ENCODE results near the gene LCE1C.

Gene LCE1C, protein sequence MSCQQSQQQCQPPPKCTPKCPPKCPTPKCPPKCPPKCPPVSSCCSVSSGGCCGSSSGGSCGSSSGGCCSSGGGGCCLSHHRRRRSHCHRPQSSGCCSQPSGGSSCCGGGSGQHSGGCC

DNA sequence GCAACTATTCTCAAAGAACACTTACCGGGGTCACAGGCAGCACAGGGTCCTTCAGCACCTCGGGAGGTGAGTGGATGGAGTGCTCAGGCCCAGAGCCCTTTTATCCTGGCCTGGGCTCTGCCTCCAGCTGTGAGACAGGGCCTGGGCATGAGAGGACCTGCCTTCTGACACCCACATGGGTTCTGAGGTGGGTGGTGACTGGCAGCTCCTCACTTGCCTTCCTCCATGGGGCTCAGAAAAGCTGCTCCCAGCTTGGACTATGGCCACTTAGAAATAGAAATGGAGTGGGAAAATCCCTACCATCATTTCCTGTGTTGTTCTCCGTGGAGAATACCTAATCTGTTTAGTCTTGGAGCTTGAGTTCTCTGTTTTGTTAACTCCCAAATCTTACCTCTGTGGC lies at the start of gene LCE1C:
LCE1C (minus strand) TSS at position 76 of the 400 bp plus-strand sequence. CDS start 1,173 bp downstream, outside the sequence.
- no peak for DNase-seq (ENCODE audit: low read depth in 3 of 3, low spot score in 1 of 3)

DNA sequence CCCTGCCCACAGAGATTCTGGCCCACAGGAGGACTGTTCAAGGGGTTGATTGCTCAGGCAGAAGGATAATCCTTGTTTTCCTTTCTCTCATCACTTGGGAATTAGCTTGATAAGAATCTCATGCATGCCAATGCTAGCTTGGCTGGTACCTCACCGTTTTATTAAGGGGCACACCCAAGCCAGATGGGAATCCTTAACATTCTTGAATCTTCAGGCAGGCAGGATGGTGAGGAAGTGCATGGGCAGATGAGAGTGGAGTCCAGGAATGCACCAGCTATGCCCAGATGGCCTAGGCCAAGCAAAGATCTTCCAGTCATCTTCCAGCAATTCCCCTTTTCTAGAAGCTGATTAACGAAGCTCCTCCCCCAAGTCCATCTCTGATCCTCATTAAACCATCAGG lies 49.2 kb upstream of the LCE1C start:
- no peak for DNase-seq (ENCODE audit: low read depth in 3 of 3, low spot score in 1 of 3)

DNA sequence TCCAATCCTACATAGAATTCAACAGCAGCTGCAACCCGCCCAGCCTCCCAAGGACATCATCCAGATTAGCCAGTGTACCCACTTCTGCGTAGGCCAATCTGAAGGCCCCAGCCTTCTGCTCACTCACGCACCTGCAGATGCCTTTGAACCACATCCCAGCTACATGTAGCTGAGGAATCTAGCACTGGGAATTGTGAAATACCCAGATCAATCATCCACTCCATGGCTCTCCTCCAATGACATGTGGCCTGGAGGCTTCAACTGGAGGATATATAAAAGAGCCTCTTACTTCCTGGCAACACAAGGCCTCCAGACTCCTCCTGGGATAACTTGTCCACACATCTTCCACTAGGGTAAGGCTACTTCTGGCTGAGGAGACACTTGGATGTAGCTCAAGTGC lies 36.1 kb upstream of the LCE1C start, which contains the start of gene LCE6A:
LCE6A (plus strand) TSS at position 301 of the 400 bp plus-strand sequence. CDS start 665 bp downstream, outside the sequence.
- DNase-seq (ENCODE audit: low read depth in 3 of 3, low spot score in 1 of 3) = no peak

DNA sequence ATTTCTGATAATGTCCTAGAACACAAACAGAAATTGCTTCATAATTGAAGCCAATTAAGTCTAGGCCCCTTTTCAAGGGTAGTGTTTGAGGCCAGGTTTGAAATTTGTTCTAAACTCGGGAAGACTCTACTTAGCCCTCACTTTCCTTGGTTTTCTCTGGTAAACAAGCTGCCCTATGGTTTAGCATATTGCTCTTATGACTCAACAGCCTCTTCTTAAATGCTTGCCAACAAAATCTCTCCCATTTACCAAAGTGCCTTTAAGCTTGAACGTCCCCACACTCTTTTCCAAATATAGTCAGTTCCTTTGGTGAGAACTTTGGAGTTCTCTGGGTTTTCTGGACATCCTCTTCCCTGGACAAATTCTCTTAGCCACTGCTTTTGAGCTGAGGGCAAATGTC lies 30.4 kb upstream of the LCE1C start:
- no peak for DNase-seq (ENCODE audit: low read depth in 3 of 3, low spot score in 1 of 3)

DNA sequence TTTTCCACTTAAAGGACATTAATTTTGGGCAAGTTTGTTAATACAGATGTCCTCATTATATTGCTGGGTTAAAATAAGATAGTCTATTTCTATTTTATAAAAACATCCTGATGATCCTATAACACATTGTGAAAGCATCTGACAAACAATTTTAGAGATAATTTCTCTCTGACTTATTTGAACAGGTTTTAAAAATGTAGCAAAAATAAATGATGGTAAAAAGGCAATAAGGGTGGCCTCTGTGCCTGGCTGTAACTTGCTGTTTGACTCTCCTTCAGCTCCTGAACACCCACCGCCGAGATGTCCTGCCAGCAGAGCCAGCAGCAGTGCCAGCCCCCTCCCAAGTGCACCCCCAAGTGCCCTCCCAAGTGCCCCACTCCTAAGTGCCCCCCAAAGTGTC lies 20.7 kb upstream of the LCE1C start, which contains the start of gene LCE1A:
LCE1A (plus strand) TSS at position 301 of the 400 bp plus-strand sequence; CDS start at position 301, 0 bp downstream.
- no peak for DNase-seq (ENCODE audit: low read depth in 3 of 3, low spot score in 1 of 3)

DNA sequence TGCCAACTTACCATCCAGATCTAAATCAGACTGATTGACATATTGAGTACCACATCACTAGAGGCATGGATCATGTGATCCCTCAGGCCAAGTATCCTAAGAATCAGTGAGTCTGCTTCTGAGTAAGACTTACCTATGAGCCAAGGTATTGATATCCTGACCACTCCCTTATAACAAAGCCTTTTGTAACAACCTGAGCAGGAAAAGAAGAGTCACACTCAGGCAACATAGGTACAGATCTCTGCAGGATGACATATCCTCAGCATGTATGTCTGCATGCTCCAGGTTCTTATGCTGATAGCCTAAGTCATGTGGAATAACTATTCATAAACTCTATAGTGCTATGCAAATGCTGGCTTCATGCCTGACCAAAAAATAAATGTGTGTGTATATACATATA lies 18.5 kb upstream of the LCE1C start:
- no peak for DNase-seq (ENCODE audit: low read depth in 3 of 3, low spot score in 1 of 3)

DNA sequence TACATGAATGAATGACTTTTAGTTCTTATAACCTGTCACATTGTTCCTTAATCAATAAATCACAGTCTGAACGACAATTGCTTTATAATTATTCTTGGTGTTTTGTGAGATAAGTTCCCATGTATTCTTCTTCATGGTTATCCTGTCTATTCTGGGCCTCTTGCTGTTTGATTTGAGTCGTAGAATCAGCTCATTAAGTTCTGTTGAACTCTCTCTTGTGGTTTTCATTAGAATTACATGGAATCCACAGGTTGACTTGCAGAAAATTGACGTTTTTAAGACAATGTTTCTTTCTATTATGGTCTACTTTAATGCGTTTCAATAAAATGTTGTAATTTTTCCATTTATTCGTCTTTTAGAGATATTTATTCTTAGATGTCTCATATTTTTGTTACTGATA lies 16.8 kb upstream of the LCE1C start:
- no peak for DNase-seq (ENCODE audit: low read depth in 3 of 3, low spot score in 1 of 3)

DNA sequence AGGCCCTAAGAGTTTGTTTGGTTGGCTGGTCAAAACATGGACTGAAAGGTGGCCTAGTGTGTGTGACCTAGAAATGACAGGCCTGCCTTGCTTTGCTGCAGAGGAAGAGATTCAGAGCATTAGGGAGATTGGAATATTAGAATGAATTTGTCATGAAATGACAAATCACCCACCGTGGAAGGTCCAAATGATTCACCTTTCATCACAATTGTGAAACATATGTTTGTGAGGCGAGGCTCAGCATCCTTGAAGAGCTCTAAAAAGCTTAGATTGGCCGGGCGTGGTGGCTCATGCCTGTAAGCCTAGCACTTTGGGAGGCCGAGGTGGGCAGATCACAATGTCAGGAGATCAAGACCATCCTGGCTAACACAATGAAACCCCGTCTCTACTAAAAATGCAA lies 10.9 kb upstream of the LCE1C start:
- DNase-seq (ENCODE audit: low read depth in 3 of 3, low spot score in 1 of 3) = no peak

DNA sequence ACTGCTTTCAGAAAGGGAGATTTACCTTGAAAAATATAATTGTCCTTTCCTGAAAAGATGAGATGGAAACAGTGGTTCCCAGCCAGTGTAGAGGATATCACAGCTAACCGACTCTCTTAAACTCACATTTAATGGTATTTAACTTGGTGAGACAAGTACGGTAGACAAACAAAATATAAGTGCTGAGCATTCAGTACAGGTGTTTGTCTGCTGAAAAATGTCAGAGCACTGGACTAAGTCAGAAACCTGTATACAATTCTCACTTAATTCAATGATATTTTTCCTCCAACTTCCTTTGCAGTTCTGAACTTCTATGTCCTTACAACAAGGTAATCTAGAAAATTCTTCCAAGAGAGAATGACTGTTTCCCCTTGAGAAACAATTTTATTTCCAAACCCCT lies 5.2 kb upstream of the LCE1C start, which contains the start of gene LCE1B:
LCE1B (plus strand) TSS at position 301 of the 400 bp plus-strand sequence. CDS start 476 bp downstream, outside the sequence.
- DNase-seq (ENCODE audit: low read depth in 3 of 3, low spot score in 1 of 3) = no peak

DNA sequence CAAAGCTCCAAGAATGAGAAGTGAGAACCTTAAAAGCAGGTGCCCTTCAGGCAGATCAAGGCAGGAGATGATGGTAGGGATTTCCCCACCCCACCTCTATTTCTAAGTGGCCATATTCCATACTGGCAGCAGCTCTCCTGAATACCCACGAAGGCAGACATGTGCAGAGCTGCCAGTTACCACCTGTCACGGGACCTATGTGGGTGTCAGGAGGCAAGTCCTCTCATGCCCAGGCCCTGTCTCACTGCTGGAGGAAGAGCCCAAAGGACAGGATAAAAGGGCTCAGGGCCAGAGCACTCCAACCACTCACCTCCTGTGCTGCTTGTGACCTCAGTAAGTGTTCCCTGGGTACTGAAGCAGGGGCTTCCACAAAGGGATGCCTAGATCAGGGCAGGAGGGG lies 4.6 kb upstream of the LCE1C start:
- no peak for DNase-seq (ENCODE audit: low read depth in 3 of 3, low spot score in 1 of 3)

DNA sequence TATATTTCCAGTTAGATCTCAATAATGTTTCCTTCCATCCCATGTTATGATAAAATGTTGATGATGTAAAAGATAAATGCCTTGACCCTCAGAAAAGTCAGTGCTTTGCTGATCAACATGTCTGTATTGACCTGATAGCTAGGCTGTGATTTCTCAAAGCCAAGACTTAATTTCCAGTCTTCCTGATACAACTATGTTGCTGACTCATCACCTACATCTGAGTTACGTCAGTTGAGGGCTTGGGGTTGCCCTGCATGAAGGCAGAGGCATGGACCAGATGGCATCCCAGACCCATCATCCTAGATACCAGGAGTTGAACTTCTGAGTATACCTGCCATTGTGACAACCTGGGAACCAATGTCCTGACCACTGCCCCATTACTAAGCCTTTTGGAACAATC lies 5.1 kb downstream of the LCE1C start:
- no peak for DNase-seq (ENCODE audit: low read depth in 3 of 3, low spot score in 1 of 3)

DNA sequence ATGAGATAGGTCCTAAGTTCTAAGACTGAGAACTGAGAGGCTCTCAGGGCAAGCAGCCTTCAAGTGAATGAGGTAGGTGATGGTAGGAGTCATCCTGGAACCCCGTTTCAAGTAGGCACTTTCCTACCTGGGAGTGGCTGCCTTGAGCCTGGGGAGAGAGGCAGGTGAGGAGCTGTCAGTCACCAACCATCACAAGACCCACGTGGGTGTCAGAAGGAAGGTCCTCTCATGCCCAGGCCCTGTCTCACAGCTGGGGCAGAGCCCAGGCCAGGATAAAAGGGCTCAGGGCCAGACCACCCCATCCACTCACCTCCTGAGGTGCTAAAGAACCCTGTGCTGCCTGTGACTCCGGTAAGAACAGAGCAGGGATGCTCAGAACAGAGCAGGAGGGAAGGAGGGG lies 10.0 kb downstream of the LCE1C start, which contains the start of gene LCE1D:
LCE1D (plus strand) TSS at position 301 of the 400 bp plus-strand sequence. CDS start 1,074 bp downstream, outside the sequence.
- DNase-seq (ENCODE audit: low read depth in 3 of 3, low spot score in 1 of 3) = no peak

DNA sequence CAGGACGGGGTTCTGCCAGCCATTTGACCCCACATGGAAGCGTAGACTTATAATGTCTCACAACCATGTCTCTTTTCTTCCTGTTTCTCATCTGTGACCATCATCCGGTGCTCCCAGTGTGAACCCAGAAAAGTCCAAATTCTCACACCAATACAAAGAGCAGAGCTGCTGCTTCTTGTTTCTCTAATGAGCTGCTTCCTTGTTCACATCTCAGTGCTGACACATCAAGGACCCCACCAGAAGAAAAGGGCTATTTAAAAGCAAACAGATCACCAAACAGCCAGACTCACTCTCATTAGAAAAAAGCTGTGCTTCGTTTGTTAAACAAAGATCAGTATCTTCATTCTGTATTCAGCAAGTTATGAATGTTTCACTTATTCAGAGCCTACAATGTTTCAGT lies 10.8 kb downstream of the LCE1C start:
- DNase-seq (ENCODE audit: low read depth in 3 of 3, low spot score in 1 of 3) = no peak

DNA sequence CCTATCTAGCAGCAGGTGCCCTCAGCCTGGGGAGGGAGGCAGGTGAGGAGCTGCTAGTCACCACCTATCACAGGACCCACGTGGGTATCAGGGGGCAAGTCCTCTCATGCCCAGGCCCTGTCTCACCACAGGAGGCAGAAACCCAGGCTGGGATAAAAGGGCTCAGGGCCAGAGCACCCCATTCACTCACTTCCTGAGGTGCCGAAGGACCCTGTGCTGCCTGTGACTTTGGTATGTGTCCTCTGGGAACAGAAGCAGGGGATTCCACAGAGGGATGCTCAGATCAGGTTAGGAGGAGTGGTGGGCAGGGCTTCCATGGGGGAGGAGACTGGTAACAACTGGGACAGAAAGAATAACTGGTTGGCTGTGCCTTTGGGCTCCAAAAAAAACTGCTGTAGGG lies 20.4 kb downstream of the LCE1C start, which contains the start of gene LCE1E:
LCE1E (plus strand) TSS at position 181 of the 400 bp plus-strand sequence. CDS start 1,043 bp downstream, outside the sequence.
- no peak for DNase-seq (ENCODE audit: low read depth in 3 of 3, low spot score in 1 of 3)

DNA sequence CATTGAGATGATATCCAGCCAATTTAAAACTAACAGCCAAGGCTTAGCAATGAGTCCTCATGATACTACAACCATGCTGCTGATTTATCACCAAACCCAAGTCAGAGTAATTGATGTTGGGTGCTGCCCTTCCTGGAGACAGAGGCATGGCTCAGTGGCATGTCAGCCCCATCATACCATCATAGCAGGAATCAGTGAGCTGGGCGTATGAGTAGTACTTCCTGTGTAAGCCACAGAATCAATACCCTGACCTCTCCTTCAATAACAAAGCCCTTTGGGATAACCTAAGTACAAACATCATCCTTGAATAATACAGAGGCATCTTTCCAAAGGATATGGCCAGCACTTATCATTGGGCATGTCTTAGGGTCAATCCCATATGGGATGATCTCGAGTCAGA lies 23.4 kb downstream of the LCE1C start:
- no peak for DNase-seq (ENCODE audit: low read depth in 3 of 3, low spot score in 1 of 3)

DNA sequence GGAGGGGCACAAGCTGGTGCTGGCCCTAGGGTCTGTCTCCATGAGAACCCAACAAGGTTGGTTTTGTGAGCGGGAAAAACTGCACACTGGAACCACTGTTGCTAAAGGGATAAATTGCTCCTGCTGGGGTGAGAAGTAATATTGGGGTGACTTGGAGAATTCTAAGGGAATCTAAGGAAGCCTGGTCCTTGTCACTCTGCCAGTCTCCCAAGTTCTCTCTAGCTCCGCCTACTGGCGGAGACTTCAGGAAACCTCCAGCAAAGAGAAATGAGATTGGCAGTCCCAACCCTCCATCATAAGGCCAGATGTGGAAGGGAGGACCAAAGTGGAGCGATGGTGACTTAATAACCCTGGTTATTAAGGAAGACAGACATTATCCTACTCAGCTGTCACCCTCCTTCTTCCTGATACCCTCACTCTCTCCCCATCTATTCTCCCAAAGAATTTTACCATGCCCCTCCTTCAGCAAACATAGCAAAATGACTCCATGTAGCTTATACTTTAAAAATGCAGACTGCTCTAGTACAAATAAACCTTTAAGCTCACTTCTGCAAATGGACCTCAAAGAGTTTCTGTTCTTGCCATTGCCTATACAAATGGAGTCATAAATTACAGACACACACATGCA lies 28.8 kb downstream of the LCE1C start:
- DNase-seq (ENCODE audit: low read depth in 3 of 3, low spot score in 1 of 3) = no peak

DNA sequence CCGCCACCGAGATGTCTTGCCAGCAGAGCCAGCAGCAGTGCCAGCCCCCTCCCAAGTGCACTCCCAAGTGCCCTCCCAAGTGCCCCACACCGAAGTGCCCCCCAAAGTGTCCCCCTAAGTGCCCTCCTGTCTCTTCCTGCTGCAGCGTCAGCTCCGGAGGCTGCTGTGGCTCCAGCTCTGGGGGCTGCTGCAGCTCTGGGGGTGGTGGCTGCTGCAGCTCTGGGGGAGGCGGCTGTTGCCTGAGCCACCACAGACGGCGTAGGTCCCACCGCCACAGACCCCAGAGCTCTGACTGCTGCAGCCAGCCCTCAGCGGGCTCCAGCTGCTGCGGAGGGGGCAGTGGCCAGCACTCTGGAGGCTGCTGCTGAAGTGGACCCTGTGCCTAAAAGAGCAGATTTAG lies 30.1 kb downstream of the LCE1C start:
- DNase-seq (ENCODE audit: low read depth in 3 of 3, low spot score in 1 of 3) = no peak

DNA sequence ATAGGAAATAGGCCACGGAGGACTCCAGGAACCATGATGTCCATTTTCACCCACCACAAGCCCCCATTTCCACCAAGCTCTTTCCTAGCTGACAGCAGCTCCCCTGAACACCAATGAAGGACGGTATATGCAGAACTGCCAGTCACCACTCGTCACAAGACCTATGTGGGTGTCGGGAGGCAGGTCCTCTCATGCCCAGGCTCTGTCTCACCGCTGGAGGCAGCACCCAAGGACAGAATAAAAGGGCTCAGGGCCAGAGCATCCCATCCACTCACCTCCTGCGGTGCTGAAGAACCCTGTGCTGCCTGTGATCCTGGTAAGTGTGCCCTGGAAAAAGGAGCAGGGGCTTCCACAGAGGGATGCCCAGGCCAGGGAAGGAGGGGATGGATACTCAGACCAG lies 31.6 kb downstream of the LCE1C start, which contains the start of gene LCE1F:
LCE1F (plus strand) TSS at position 266 of the 400 bp plus-strand sequence. CDS start 1,232 bp downstream, outside the sequence.
- DNase-seq (ENCODE audit: low read depth in 3 of 3, low spot score in 1 of 3) = no peak

DNA sequence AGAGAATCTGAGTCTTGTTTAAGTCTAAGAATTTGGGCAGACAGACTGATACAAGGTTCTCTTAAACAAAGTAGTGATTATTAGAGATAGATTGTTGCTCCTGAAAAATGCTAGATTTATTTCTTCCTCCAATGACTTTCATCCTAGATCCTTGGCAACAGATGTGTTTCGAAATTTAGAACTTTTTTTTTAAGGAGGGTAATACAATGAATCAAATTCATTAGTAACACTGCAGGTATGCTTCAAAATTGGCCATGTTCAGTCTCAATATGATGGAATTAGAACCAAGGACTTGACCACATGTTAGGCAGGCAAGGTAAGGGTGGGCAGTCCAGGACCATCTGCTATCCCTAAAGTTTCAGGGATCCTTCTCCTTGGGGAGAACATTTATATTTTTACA lies 36.0 kb downstream of the LCE1C start:
- no peak for DNase-seq (ENCODE audit: low read depth in 3 of 3, low spot score in 1 of 3)

DNA sequence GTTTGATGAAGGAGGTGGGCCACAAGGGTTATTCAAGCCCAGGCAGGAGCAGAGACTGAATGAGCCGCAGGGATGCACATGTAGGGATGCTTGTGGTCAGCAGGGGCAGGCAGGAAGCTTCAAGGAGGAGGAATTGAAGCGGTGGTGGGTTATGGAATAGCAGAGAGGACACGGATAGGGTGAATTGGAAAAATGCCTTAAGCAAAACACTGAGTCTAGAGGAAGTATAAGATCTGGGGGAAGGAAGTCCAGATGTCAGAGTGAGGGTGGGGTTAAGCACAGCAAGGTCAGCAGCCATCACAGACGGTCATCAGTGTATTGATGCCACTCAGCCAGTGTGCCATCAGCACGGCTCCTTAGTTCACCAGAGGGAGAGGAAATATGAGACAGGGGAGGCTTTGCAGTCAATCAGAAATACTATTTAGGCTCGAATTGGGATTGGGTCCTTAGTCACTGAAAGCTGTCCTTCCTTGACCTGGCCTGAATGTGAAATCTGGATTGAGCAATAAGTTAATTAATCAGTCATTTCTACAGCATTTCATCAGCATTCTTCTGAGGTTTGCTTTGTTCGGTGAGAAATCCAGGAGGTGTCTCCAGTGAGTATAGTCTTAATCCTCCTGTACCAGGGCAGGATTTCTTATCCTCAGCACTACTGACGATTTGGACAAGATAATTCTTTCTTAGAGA lies 37.5 kb downstream of the LCE1C start:
- no peak for DNase-seq (ENCODE audit: low read depth in 3 of 3, low spot score in 1 of 3)

DNA sequence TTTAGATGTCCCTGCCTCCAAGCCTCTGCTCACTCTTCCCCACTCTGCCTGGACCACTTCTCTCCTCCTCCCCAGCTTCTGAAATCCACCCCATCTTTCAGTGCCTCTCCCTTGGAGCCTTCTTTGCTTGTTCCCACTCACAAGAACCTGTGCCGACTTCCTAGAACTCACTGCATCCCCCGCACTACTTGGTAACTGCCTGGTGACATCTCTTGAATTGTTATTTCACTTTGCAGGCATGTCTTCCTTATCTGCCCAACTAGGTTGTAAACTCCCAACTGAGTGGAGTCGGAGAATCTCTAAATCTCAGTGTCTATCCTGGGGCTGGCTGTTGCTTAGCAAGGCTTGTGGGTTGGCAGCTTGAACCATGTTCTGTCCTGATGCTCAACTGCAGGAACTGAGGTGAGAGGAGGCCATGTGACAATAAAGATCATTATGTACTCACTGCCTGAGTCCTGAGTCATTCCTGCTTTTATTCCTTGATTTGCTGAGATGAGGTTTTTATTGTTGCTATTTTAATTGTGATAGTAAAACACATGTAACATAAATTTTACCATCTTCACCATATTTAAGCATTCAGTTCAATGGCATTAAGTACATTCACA lies 44.7 kb downstream of the LCE1C start:
- DNase-seq (ENCODE audit: low read depth in 3 of 3, low spot score in 1 of 3) = no peak
